GM12801 (cell line): ENCODE measurements around the gene HNRNPDL.

Source experiments
- CTCF ChIP-seq: IDR thresholded peaks from one replicate; pipeline ENCODE4 v1.5.1; 2011; ENCODE audit warnings: control low read depth; ENCODE audit not compliant: insufficient read length; ENCODE audit errors: extremely low read depth

The HNRNPDL gene

GRCh38 chr4:82430193-82430963 is at the start of gene HNRNPDL, which contains the start of gene ENOPH1:
HNRNPDL (minus strand) TSS chr4:82430462; CDS start chr4:82429690, 772 bp downstream.
ENOPH1 (plus strand) TSS chr4:82430590; CDS start chr4:82430830, 240 bp downstream.
- TF ChIP-seq CTCF: no peak

- TF ChIP-seq CTCF: no peak
Measured at GRCh38 chr4:82479562-82479961, 49.3 kb upstream of the HNRNPDL start.

GRCh38 chr4:82473621-82474164 is 43.4 kb upstream of the HNRNPDL start:
- no peak for TF ChIP-seq CTCF

- no peak for TF ChIP-seq CTCF
Measured at GRCh38 chr4:82469791-82470345, 39.6 kb upstream of the HNRNPDL start.

- TF ChIP-seq CTCF: no peak
Measured at GRCh38 chr4:82467471-82467870, 37.2 kb upstream of the HNRNPDL start.

GRCh38 chr4:82463221-82463620 is 33.0 kb upstream of the HNRNPDL start:
- no peak for TF ChIP-seq CTCF

- TF ChIP-seq CTCF: peak; percentile 13
Measured at GRCh38 chr4:82462415-82462831, 32.2 kb upstream of the HNRNPDL start.
